ENCODE data around the gene ABCF2.

The ABCF2 gene

GRCh38 chr7:151215396-151215795, 11.6 kb downstream of the ABCF2 start:
- DNase-seq: no peak

DNA sequence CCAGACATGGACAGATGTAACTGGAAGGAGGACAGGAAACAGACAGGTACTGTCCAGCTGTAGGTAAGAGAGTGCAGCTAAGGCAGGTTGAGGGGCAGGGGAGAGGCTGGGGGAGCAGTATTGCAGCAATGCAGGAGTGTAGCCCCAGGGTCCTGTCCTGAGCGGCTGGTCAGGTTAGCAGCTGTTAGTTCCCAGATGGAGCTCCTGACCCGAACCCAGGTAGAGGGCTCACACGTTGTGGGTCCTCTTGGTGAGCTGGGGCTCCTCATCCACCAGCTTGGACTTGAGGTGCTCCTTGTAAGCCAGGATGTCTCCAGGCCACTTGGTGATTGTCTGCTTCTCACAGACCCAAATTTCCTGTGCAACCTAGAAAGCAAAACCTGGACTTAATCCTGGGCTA, 13.2 kb downstream of the ABCF2 start:
- no peak for DNase-seq

GRCh38 chr7:151212626-151213025, 14.4 kb downstream of the ABCF2 start:
- no peak for DNase-seq

GRCh38 chr7:151211155-151211772, 15.7 kb downstream of the ABCF2 start:
- DNase-seq: no peak

- DNase-seq: no peak
Observed at GRCh38 chr7:151210087-151210854, 16.7 kb downstream of the ABCF2 start, which contains the start of gene H2BK1. Gene H2BK1, minus strand, starts transcription at chr7:151210488. Its CDS starts 170 bp downstream, at chr7:151210318.

DNA sequence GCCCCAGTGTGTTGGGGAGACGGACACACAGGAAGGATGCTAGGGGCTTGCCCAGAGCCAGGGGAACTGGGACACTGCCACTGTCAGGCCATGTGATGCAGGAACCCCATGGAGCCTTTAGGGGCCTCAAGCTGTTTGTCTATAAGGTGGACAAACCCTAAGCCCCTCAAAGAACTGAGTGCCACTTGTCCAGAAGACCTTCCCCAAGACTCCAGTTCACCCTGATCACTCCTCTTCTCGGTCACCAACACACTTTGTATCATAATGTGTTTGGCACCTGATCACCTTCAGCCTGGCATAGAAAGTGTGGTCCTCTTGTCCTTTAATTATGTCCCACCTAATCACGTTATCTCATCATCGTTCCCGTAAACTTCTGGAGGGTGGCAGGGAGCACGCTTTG, 17.4 kb downstream of the ABCF2 start:
- no peak for DNase-seq

DNA sequence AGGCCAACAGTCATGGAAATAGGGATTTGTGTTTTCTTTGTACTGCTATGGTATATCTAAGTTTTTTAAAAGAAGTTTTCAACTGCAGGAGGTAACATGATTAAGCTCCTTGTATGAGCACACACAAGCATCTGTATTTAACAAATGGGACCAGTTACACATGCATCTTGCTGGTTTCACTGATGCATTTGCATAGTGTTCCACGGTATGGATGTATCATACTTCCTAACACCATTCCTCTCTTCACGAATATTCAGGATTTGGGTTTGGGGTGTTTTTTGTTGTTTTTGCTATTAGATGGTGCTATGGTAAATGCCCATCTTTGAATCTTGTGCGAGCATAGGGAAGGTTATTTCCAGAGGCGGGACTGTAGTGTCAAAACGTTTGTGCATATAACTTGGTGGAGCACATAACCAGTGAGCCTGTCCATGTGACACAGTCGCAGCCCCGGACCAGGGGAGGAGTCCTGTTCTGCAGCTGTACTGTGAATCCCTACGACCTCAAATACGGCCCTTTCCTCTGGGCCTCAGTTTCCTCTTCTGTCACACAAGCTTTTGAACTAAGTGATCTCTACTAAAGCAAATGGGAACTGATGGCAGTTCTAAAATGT, 18.6 kb downstream of the ABCF2 start:
- DNase-seq: no peak

DNA sequence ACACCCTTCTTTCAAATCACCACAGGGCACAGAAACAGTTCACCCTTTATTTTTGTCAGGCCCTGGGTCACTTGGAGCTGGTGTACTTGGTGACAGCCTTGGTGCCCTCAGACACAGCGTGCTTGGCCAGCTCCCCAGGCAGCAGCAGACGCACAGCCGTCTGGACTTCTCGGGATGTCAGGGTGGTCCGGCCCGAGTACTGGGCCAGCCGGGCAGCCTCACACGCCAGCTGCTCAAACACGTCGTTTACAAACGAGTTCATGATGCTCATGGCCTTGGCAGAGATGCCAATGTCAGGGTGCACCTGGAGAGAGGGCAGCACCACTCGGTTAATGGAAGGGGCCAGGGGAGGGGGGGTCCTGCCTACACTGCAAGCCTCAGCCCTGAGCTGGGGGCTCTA, 19.2 kb downstream of the ABCF2 start:
- no peak for DNase-seq

GRCh38 chr7:151207315-151207714, 19.7 kb downstream of the ABCF2 start:
- DNase-seq: no peak

GRCh38 chr7:151206914-151207313, 20.1 kb downstream of the ABCF2 start:
- no peak for DNase-seq

GRCh38 chr7:151205730-151206129, 21.3 kb downstream of the ABCF2 start:
- no peak for DNase-seq

DNA sequence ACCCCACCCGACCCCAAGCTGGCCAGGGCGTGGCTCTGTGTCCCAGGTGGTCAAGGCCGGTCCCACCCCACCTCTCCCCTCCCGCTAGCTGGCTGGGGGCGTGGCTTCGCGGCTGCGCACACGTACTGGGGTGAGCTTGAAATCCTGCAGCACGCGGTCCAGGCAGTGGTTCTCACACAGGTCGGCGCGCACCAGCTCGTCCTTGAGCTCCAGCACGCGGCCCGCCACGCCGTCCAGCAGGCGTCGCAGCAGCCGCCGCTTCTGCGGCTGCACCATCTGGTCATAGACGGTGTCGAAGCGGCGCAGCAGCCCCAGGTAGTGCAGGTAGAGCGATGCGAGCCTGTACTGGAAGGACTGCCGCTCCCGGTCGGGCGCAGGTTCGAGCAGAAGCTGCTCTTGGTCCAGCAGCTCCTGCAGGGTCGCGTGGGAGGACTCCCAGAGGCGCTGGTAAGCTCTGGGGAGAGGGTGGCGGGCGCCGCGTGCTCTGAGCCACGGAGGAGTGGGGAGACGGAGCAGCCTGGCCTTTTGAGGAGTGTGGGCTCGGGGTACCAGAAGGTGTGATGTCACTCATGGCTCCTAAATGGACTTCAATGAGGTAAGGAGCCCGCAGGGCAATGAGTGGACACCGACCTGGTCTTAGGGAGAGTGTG, 22.5 kb downstream of the ABCF2 start:
- DNase-seq: peak; percentile 86

DNA sequence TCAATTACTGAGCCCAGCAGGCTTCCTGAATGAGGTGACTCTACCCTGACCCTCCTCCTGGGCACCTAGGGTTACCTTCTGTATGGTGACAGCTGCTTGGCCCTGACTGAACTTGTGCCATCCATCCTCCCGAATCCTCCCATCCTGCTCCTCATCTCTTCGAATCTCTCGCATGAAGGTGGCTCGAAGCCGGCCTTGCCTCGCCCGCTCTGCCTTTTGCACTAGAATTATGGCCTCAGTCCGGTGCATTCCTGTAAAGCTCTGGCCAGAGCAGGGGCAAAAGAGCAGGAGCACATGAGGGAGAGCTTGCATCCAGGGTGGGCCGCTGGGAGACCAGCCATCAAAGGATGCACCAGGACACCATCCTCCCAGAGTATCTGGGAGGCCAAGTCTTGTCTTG, 24.2 kb downstream of the ABCF2 start:
- no peak for DNase-seq

- no peak for DNase-seq
Observed at GRCh38 chr7:151201751-151202150, 25.3 kb downstream of the ABCF2 start.

GRCh38 chr7:151201344-151201743, 25.7 kb downstream of the ABCF2 start:
- DNase-seq: no peak

- no peak for DNase-seq
Observed at GRCh38 chr7:151198945-151199848, 27.8 kb downstream of the ABCF2 start.

DNA sequence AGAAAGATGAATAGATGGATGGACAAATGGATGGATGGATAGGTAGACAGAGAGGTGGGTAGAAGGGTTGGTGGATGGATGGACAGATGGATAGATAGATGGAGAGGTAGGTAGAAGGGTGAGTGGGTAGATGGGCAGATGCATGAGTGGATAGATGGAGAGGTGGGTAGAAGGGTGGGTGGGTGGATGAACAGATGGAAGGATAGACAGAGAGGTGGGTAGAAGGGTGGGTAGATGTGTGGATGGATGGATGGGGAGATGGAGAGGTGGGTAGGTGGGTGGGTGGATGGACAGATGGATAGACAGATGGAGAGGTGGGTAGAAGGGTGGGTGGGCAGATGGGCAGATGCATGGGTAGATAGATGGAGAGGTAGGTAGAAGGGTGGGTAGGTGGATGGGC, 29.1 kb downstream of the ABCF2 start:
- no peak for DNase-seq

GRCh38 chr7:151195616-151196450, 31.2 kb downstream of the ABCF2 start:
- DNase-seq: no peak

GRCh38 chr7:151194188-151194587, 32.8 kb downstream of the ABCF2 start:
- no peak for DNase-seq

- no peak for DNase-seq
Observed at GRCh38 chr7:151193203-151193978, 33.6 kb downstream of the ABCF2 start.
